Fibroblast of lung (primary cell): ENCODE measurements around the gene ATP6AP2. TPM values are rescaled to one million over a fixed set of nuclear protein-coding genes. Genes with fewer than 3 reads are reported as not detected.

Source experiments
- DNase-seq, 2 donors: peaks; one replicate each; pipeline versions ENCODE4 v3.0.0 to v3.0.0-alpha.2; 2010; ENCODE audit warnings: low read depth in 2 of 2
- H2AFZ ChIP-seq: 2 replicates; pipeline ENCODE4 v1.5.1; 2012; ENCODE audit warnings: low read length, control low read depth, inconsistent platforms
- H3K27ac ChIP-seq: 2 replicates; pipeline ENCODE4 v1.5.1; 2011; ENCODE audit warnings: low read length, control low read depth; ENCODE audit not compliant: insufficient read depth
- H3K27me3 ChIP-seq: 2 replicates; pipeline ENCODE4 v1.5.1; 2011; ENCODE audit warnings: mild to moderate bottlenecking, low read length; ENCODE audit not compliant: control insufficient read depth, insufficient read depth
- H3K36me3 ChIP-seq: 2 replicates; pipeline ENCODE4 v1.5.1; 2011; ENCODE audit warnings: low read length; ENCODE audit not compliant: control insufficient read depth, insufficient read depth
- H3K4me1 ChIP-seq: 2 replicates; pipeline ENCODE4 v1.5.1; 2011; ENCODE audit warnings: low read length; ENCODE audit not compliant: control insufficient read depth, insufficient read depth; ENCODE audit errors: extremely low read depth
- H3K4me2 ChIP-seq: 2 replicates; pipeline ENCODE4 v1.5.1; 2011; ENCODE audit warnings: low read length, control low read depth; ENCODE audit not compliant: insufficient read depth; ENCODE audit errors: extremely low read depth
- H3K4me3 ChIP-seq, 4 experiments: fragments of 200-600 bp in 1 of 4; sonication (generic) in 1 of 4; replicated peaks in 1 of 4; 2 replicates each; pipeline ENCODE4 v1.5.1; 2011 to 2016; ENCODE audit warnings: low read length in 4 of 4, low read depth in 3 of 4, mild to moderate bottlenecking in 3 of 4, control low read depth in 2 of 4, inconsistent platforms in 1 of 4, mixed read lengths in 1 of 4; ENCODE audit not compliant: insufficient read depth in 1 of 4; ENCODE audit errors: control extremely low read depth in 1 of 4
- H3K79me2 ChIP-seq: 2 replicates; pipeline ENCODE4 v1.5.1; 2012; ENCODE audit warnings: mild to moderate bottlenecking, low read length, inconsistent platforms; ENCODE audit not compliant: control insufficient read depth, insufficient read depth
- H3K9ac ChIP-seq: 2 replicates; pipeline ENCODE4 v1.5.1; 2011; ENCODE audit warnings: mild to moderate bottlenecking, low read length, control low read depth; ENCODE audit not compliant: insufficient read depth
- H3K9me3 ChIP-seq: 2 replicates; pipeline ENCODE4 v1.5.1; 2012; ENCODE audit warnings: low read depth, low read length; ENCODE audit not compliant: control insufficient read depth, insufficient read depth
- H4K20me1 ChIP-seq: 2 replicates; pipeline ENCODE4 v1.5.1; 2011; ENCODE audit warnings: low read length; ENCODE audit not compliant: control insufficient read depth, insufficient read depth; ENCODE audit errors: extremely low read depth
- EZH2 ChIP-seq: IDR thresholded peaks from 2 replicates; pipeline ENCODE4 v1.5.1; 2012; ENCODE audit warnings: low read length, control low read depth, mild to moderate bottlenecking; ENCODE audit errors: missing control alignments
- polyA plus RNA-seq, 2 donors: library from polyadenylated mRNA; depleted of rRNA in 1 of 2; stranded (reverse) in 1 of 2; unstranded in 1 of 2; fragments of >200 nt; gene quantifications; 2 replicates each; pipeline ENCODE4 v1.2.1, GENCODE V29; 2011 to 2012; ENCODE audit warnings: missing spikeins in 1 of 2
- total RNA-seq: library from RNA; depleted of rRNA; stranded (reverse); fragments of >200 nt; gene quantifications from 2 replicates; pipeline ENCODE4 v1.2.1, GENCODE V29; 2014
- TF ChIP-seq, protein P1 (sequence below), 2 donors: IDR thresholded peaks in 1 of 2; conservative IDR thresholded peaks in 1 of 2; 1 replicate in 1 of 2; 2 replicates in 1 of 2; pipeline ENCODE4 v1.5.1; 2011 to 2012; ENCODE audit warnings: low read length in 2 of 2, control low read depth in 1 of 2, inconsistent platforms in 1 of 2, low read depth in 1 of 2, mild to moderate bottlenecking in 1 of 2

The ATP6AP2 gene
- total and polyA plus RNA-seq, 2 donors (not counting 1 experiment from before 2014, with no cell fraction given): 164 to 510 TPM

DNA sequence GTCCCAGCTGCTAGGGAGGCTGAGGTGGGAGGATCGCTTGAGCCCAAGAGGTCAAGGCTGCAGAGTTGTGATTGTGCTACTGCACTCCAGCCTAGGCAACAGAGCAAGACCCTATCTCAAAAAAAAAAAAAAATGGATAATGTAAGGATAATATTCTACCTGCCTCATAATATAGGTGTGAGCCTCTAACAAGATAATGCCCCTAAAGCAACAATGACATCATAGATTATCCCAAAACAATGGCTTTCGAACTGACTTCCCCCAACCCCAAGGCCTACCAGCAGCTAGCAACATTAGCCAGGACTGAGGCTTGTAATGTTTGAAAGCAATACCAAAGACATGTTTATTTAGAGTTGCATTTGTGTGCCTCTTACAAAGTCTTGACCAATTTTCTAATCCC, 33.9 kb upstream of the ATP6AP2 start:
- Histone ChIP-seq H3K27ac (no peak overlapping the region), H4K20me1 (no peaks in the 10 kb centered on the region), H3K9ac (no peak overlapping the region), H3K36me3 (no peaks in the 10 kb centered on the region), H3K27me3 (no peaks in the 10 kb centered on the region), H3K4me2 (no peak overlapping the region), H3K9me3 (no peaks in the 10 kb centered on the region), H3K79me2 (no peaks in the 10 kb centered on the region), H2AFZ (no peak overlapping the region), H3K4me1 (no peaks in the 10 kb centered on the region), H3K4me3 (no peak overlapping the region)
- no peak for DNase-seq
- TF ChIP-seq, protein P1, sequence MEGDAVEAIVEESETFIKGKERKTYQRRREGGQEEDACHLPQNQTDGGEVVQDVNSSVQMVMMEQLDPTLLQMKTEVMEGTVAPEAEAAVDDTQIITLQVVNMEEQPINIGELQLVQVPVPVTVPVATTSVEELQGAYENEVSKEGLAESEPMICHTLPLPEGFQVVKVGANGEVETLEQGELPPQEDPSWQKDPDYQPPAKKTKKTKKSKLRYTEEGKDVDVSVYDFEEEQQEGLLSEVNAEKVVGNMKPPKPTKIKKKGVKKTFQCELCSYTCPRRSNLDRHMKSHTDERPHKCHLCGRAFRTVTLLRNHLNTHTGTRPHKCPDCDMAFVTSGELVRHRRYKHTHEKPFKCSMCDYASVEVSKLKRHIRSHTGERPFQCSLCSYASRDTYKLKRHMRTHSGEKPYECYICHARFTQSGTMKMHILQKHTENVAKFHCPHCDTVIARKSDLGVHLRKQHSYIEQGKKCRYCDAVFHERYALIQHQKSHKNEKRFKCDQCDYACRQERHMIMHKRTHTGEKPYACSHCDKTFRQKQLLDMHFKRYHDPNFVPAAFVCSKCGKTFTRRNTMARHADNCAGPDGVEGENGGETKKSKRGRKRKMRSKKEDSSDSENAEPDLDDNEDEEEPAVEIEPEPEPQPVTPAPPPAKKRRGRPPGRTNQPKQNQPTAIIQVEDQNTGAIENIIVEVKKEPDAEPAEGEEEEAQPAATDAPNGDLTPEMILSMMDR (conservative IDR thresholded peaks at IDR 0.05 in 1 of 2, IDR thresholded peaks at IDR 0.05 in 1 of 2; ENCODE audit: low read depth in 1 of 2, low read length in 2 of 2): no peak
- TF ChIP-seq EZH2: no peak

DNA sequence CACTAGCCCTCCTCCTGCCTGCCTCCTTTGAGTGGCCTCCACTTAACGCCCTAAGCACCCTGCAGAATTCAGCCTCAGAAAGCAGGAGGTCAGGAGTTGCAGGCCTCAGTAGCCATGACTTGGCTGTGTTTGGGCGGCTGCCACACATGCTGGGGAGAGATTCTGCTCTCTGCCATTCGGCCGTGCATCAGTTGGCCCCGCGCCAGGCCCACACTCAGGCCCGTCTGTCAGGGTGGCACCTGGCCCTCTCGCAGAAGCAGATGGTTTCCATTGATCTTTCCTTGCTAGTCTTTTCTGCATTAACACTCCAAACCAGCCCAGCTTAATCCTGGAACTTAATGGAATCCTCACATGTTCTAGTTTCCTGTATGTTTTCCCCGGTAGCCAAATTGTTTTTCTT, 30.7 kb upstream of the ATP6AP2 start:
- H3K4me1 ChIP-seq: no peaks in the 10 kb centered on the region
- no peak overlapping the region for H3K4me2 ChIP-seq
- no peaks in the 10 kb centered on the region for H4K20me1 ChIP-seq
- no peaks in the 10 kb centered on the region for H3K79me2 ChIP-seq
- H2AFZ ChIP-seq: no peak overlapping the region
- no peak for DNase-seq
- no peaks in the 10 kb centered on the region for H3K9me3 ChIP-seq
- no peak overlapping the region for H3K27ac ChIP-seq
- no peak overlapping the region for H3K9ac ChIP-seq
- no peak for TF ChIP-seq EZH2
- TF ChIP-seq, protein P1 (conservative IDR thresholded peaks at IDR 0.05 in 1 of 2, IDR thresholded peaks at IDR 0.05 in 1 of 2; ENCODE audit: low read depth in 1 of 2, low read length in 2 of 2): no peak
- H3K4me3 ChIP-seq: no peak overlapping the region
- H3K27me3 ChIP-seq: peaks cover 2% of the 10 kb centered on the region
- H3K36me3 ChIP-seq: no peaks in the 10 kb centered on the region

DNA sequence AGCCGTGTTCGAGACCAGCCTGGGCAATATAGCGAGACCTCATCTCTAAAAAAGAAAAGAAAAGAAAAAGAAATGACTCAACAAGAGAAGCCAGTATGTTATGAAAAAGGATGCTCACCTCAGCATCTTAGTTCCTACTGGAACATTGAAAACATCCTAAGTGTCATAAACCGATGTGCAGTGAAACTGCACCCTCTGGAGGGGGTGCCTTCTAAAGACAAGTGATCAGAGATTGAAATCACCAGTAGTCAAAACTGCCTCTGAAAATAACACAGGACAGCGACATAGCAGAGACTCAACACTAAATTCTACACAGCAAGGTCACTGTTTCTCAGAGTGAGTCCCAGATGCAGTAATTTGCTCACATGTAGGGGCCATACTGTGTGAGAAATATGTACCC, 28.0 kb upstream of the ATP6AP2 start:
- TF ChIP-seq, protein P1 (conservative IDR thresholded peaks at IDR 0.05 in 1 of 2, IDR thresholded peaks at IDR 0.05 in 1 of 2; ENCODE audit: low read depth in 1 of 2, low read length in 2 of 2): peak; percentile 10 to 21
- TF ChIP-seq EZH2: no peak
- DNase-seq: peak in 1 of 2 donors; percentile 19
- Histone ChIP-seq H3K79me2 (no peaks in the 10 kb centered on the region), H3K27ac (no peak overlapping the region), H3K36me3 (no peaks in the 10 kb centered on the region), H3K9me3 (no peaks in the 10 kb centered on the region), H2AFZ (no peak overlapping the region), H3K4me3 (no peak overlapping the region), H3K4me1 (no peaks in the 10 kb centered on the region), H3K4me2 (no peak overlapping the region), H3K9ac (no peak overlapping the region), H3K27me3 (peaks cover 2% of the 10 kb centered on the region), H4K20me1 (no peaks in the 10 kb centered on the region)
